Measurements from ENCODE around the gene NAP1L4.

NAP1L4 gene

DNA sequence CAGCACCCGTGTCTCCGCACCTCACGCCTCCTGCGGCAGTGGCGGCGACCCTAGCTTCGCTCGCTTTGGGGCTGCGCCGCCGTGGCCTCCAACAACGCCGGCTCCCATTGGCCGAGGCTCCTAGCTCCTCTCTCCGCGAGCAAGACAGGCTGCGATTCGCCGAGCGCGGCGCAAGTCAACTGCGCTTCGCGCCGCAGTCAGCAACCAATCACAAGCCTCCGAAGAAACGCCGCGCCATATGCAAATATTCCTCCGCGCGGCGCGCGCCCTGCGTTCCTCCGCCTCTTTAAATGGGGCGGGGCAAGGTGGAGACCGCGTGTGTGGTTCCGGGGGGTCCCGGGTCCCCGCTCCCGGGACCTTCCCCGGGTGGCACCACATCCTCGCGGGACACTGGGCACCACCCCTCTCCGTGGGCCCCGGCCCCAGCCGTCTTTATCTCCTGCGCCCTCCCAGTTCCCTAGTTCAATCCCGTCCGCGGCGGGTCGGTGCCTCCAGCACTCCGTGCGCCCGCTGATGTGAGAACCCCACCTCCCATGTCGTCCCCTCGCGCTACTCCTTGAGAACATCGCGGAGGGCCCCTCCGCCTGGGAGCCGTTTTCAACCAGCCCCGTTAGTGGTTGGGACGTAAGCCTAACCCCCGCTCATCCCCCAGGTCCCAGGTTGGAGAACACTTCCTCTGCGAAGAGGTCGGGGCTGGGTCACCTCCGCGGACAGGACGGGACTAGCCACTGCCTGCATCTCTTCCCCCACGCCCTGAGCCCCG is at the start of gene NAP1L4:
TSS of gene NAP1L4 (minus strand) at position 96 of the 763 bp plus-strand sequence. CDS start 13,109 bp downstream, outside the sequence.
- DNase-seq, result peak; percentile 99

GRCh38 chr11:3040881-3041280 is 48.8 kb upstream of the NAP1L4 start:
- DNase-seq, result no peak

DNA sequence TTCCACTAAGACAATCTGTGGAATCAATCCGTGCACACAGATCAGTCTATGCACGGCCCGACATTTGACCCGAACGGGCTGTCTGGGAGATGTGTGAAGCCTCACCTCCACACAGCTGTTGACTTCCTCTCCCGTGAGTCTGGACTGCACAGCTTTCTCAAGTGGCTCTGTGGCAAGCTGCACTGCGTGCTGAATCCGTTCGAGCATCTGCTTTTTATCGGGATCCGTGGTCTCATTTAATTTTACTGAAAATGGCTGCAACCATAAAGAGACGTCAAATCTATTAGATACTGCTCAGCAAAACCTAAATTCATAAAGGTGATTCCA is 45.8 kb upstream of the NAP1L4 start:
- no peak for DNase-seq

- DNase-seq, result peak; percentile 60
These were observed 45.2 kb upstream of the NAP1L4 start for GRCh38 chr11:3037040-3037944.

GRCh38 chr11:3036419-3036818 is 44.3 kb upstream of the NAP1L4 start:
- no peak for DNase-seq

DNA sequence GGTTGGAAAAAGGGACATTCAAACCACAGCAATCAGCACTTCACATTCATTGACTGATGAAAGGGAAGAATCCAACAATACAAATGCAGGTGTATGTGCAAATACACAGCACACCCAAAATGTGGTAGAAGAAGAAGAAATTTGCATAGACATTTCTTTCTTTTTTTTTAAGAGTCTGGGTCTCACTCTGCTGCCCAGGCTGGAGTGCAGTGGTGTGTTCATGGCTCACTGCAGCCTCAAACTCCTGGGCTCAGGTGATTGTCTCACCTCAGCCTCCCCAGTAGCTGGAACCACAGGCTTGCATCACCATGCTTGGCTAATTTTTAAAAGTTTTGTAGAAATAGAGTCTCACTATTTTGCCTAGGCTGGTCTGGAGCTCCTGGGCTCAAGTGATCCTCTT is 43.2 kb upstream of the NAP1L4 start:
- DNase-seq, result no peak

DNA sequence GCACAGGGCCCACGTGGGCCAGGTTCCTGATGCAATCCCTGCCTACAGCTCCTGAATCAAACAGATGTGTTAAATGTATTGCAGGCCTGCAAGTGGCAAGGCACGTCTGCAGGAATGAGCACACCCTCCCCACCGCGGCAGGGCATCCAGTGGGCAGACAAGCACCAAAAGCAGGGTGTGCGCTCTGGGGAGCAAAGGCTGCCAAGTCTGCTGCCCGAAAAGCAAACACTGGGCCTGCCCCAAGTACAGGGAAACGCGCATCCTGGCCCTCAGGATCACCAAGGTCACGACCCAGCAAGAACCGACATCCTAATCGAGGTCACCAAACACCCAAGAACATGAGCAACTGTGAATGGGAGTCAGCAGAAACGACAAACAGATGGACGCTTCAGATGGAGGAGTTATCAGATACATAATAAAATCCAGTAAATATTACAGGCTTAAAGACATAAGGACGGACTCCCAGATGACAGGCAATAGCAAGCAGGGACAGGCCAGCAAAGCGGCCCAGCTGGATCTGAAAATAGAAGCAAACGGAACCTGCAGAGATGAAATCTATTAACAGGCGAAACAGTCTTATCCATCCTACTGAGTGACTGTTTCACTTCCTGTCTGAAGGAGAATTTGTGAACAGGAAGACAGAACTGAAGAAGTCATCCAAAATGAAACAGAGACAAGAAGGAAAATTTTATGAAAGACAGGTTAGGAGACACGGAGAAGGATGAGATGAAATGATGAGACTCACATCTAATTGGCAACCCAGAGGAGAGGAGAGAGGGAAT is 38.4 kb upstream of the NAP1L4 start:
- no peak for DNase-seq

- DNase-seq, result no peak
These were observed 36.7 kb upstream of the NAP1L4 start for GRCh38 chr11:3028813-3029212.

DNA sequence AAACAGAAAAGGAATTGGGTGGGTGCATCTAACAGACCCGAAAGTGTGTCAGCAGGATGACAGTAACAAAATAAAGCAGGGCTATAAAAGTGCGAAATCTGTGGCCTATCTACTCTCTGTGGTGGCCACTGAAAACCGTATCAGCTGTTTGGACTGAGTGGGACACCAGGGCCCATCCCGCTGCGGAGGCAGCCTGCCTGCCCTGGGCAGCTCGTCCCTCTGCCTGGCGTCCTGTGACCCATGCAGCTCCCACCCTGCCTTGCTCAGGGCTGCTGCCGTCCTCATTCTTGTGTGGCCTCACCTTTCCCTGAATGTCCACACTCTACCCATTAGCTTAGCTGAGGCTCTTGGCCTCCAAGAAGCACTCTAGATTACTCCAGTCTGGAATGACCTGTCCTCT is 34.7 kb upstream of the NAP1L4 start:
- DNase-seq, result no peak

DNA sequence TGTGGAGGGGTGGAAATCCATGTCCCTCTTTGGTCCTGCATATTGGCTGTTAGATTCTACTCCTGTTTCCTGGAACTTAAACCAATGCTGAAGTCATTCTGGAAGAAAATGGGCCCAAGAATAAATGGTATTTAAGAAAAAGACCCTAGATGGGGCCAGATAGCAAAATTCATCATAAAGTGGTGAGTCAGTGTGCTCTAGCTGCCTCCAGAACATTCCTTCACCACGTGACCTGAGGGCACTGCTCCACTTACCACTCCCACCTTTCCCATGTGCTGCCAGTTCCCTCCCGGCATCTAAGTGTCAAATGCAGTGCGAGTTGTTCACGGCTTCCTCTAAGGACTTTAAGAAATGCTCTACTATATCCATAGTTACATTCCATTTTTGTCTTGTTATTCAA is 30.9 kb upstream of the NAP1L4 start:
- no peak for DNase-seq

DNA sequence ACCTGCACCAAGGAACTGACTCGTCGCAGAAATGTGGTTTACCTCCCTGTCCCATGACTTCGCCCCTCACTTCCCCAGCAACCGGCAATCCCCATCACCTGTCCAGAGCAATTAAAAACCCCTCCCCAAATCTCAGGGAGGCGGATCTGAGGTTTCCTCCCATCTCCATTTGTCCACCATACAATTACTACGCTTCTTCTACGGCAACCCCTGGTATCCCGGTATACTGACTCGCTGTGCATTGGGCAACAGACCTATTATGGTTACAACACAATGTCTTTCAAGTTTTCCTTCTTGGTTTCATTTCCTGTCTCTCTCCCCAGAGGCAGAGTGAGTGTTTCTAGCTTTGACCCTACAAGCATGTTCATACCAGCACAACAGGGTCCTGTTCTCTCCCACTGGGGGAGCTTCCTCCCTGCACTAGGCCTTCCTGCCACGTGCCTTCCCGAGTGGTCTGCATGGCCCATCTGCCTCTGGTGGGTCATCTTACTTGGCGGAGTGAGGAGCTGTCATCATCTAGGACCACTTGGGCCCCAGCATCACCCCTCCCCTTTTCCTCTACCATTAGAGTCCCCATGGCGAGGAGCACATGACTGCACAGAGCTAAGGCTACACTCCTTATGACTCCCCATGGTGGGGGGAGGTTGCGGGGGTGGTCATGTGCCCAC is 30.3 kb upstream of the NAP1L4 start:
- no peak for DNase-seq

GRCh38 chr11:3021125-3021524 is 29.0 kb upstream of the NAP1L4 start:
- peak; percentile 31 for DNase-seq

- DNase-seq, result no peak
These were observed 27.9 kb upstream of the NAP1L4 start for GRCh38 chr11:3020011-3020410.

GRCh38 chr11:3018596-3018995 is 26.5 kb upstream of the NAP1L4 start:
- no peak for DNase-seq

DNA sequence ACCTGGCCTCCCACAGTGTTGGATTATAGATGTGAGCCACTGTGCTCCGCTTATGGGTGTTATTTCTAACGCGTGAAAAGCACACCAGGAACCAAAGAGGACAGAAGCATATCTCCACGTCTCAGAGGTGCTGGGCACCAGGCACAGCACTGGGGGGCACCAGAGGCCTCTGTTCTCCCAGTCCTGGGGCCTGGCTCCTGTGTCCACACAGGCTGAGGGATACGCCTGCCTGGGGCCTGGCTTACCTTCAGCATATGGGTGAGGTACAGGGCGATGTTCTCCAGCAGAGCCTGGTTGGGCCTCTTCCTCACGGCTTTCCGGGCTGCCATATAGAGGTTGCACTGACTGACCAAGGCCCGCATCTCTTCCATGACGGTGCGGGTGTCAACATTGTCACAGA is 24.7 kb upstream of the NAP1L4 start:
- no peak for DNase-seq

DNA sequence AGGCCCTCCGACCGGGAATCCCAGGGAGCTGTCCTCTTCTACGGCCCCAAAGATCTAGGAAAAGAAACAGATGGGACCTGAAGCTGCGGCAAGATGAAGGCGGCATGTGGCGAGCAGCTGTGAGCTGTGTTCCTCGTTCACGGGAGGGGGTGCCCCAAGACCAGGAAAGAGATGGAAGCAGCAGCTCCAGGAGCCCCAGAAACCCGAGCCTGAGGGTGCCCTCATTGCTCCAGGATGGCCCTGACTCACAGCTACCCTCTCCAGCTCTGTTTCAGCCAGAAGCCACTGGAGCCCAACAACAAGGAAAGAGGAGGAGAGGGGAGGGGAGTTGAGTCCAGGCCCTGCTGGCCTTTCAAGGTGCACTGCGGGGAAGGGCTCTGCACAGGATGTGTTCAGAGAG is 23.7 kb upstream of the NAP1L4 start:
- DNase-seq, result no peak

DNA sequence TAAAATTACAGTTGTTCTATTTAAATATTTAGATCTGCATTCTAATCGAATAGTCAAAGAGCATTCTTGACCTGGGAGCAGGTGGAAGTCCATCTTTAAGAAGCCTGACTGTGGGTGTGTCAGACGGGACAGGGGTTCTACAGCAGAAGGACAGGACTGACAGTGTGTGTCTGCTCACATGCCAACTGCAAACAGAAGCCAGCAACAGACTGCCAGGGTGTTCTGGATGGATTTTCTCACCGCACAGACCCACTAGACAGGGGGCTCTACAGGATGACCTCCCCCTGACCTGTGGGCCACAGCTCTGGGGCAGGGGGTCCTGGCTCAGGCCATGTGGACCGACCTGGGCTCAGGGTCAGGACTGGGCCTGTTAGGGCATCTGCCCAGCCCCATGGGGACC is 22.8 kb upstream of the NAP1L4 start:
- no peak for DNase-seq

DNA sequence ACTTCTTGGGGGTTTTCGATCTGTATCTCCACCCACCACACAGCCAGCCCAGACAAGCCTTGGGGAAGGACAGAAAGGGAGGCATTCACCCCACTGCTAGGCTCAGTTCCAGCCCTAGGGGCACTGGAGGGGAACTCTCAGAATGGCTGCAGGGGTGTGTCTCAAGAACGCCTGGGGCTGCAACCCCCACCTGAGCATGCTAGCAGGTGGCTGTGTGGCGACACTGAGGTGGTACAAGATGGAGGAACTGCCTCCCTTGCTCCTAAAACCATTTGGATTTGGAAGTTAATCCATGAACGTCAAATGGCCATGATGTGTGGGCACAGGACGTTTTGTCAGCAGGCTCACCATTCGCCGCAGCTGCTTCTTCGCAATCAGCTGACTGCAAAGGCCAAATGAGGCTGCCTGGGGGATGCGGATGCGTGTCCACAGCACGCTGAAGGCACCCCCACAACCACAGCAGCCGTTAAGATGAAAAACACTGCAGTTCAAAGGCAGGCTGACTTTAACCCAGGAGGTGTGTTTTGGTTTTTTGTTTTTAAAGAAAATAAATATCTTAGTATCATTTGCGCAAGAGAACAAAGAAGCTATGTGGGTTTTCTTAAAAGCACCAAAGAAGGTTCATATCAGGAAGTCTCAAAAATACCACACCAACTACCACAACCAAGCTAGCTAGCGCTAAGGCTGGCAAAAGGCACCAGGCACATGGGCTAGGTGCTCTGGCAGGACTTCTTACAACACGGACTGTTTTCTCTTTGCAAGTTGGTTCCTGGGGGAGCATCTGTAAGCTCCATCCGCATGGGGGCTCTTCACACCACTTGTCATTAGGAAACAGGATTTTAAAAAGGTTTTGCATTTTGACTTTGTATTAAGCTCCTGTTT is 22.2 kb upstream of the NAP1L4 start:
- no peak for DNase-seq

GRCh38 chr11:3011891-3012885 is 20.1 kb upstream of the NAP1L4 start:
- no peak for DNase-seq

- DNase-seq, result no peak
These were observed 18.6 kb upstream of the NAP1L4 start for GRCh38 chr11:3010521-3011275.
